DND-41 (cell line): ENCODE measurements around the gene CISD3.

Source experiments
- ATAC-seq: fragments of 200-7000 bp; cut with Tn5 transposase; 3 replicates; pipeline ENCODE4 v1.9.1; 2021; ENCODE audit warnings: low read depth; ENCODE audit not compliant: insufficient read depth
- DNase-seq: peaks from one replicate; pipeline ENCODE4 v3.0.0-alpha.2; 2020
- H2AFZ ChIP-seq: 2 replicates; pipeline ENCODE4 v1.6.0; 2012; ENCODE audit warnings: low read depth, low read length
- H3K27ac ChIP-seq: 2 replicates; pipeline ENCODE4 v1.5.1; 2012; ENCODE audit warnings: low read length, inconsistent platforms
- H3K27me3 ChIP-seq: fragments of 200-600 bp; sonication (generic); 2 replicates; pipeline ENCODE4 v1.6.0; 2012; ENCODE audit warnings: low read length, mild to moderate bottlenecking, inconsistent platforms; ENCODE audit not compliant: insufficient read depth, poor library complexity
- H3K36me3 ChIP-seq: 2 replicates; pipeline ENCODE4 v1.5.1; 2012; ENCODE audit warnings: low read length, inconsistent platforms; ENCODE audit not compliant: insufficient read depth
- H3K4me1 ChIP-seq: 2 replicates; pipeline ENCODE4 v1.5.1; 2012; ENCODE audit warnings: mild to moderate bottlenecking, low read length; ENCODE audit not compliant: insufficient read depth
- H3K4me2 ChIP-seq: 2 replicates; pipeline ENCODE4 v1.6.0; 2012; ENCODE audit warnings: mild to moderate bottlenecking, moderate library complexity, low read length, inconsistent platforms; ENCODE audit not compliant: insufficient read depth
- H3K4me3 ChIP-seq, 2 experiments: fragments of 200-600 bp in 1 of 2; shearing (Covaris generic) in 1 of 2; 2 replicates each; pipeline ENCODE4 v1.5.1; 2012 to 2016; ENCODE audit warnings: inconsistent platforms in 2 of 2, low read length in 2 of 2, mild to moderate bottlenecking in 2 of 2, low read depth in 1 of 2, moderate library complexity in 1 of 2
- H3K79me2 ChIP-seq: 2 replicates; pipeline ENCODE4 v1.6.0; 2012; ENCODE audit warnings: low read length, inconsistent platforms; ENCODE audit not compliant: insufficient read depth
- H3K9ac ChIP-seq: 2 replicates; pipeline ENCODE4 v1.6.0; 2012; ENCODE audit warnings: low read depth, mild to moderate bottlenecking, inconsistent platforms, low read length, moderate library complexity
- H3K9me3 ChIP-seq: 2 replicates; pipeline ENCODE4 v1.5.1; 2012; ENCODE audit warnings: low read length, moderate library complexity, mild to moderate bottlenecking, inconsistent platforms; ENCODE audit not compliant: insufficient read depth, severe bottlenecking
- H4K20me1 ChIP-seq: 2 replicates; pipeline ENCODE4 v1.6.0; 2012; ENCODE audit warnings: low read length; ENCODE audit not compliant: insufficient read depth
- EZH2 ChIP-seq: IDR thresholded peaks from 3 replicates; pipeline ENCODE4 v1.6.1; 2012; ENCODE audit warnings: borderline replicate concordance, low read depth, mild to moderate bottlenecking, moderate library complexity, low read length, inconsistent platforms; ENCODE audit not compliant: severe bottlenecking
- TF ChIP-seq, protein P1 (sequence below): IDR thresholded peaks from 2 replicates; pipeline ENCODE4 v1.5.1; 2012; ENCODE audit warnings: borderline replicate concordance, low read length, moderate library complexity, mild to moderate bottlenecking; ENCODE audit not compliant: poor library complexity, severe bottlenecking; ENCODE audit errors: extremely low read depth

CISD3 gene

DNA sequence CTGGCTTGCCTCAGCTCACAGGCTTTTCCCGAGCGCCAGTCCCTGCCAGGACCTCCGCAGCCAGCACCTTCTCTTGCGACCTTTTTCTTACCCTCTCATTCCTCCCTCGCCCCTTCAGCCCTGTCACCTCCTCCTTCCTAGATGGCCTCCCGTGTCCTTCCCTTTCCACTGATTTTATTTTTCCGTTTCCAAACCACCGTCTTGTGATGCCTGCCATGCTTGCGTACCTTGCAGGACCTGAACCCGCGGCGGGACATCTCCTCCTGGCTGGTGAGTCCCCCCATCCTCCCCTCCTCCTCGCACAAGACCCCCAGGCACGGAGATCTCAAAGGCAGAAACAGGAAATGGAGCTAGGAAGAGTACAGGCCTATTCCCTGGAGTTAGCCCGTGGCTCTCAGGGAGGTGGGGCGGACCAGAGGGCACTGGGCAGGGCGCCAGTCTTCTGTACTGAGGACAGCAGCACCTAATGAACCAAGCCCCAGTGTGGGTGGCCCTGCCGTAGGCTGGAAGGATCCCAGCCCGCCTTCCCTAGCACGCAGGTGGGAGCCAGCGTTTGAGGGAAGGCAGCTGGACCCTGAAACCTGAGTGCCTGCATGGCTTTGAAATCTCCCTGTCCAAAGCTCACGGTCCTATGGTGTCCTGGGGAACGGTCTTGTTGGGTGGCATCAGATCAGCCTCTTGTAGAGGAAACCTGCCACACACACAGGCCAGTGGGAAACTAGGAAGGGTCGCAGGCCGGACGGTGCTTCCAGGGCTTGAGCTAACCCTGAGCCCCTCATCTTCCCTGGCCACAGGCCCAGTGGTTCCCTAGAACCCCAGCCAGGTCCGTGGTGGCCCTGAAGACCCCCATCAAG lies 612 bp downstream of the CISD3 start:
- H2AFZ ChIP-seq = peak overlapping the region; percentile 74
- peak overlapping the region; percentile 50 to 87 for H3K4me3 ChIP-seq
- peak overlapping the region; percentile 82 for H3K27ac ChIP-seq

DNA sequence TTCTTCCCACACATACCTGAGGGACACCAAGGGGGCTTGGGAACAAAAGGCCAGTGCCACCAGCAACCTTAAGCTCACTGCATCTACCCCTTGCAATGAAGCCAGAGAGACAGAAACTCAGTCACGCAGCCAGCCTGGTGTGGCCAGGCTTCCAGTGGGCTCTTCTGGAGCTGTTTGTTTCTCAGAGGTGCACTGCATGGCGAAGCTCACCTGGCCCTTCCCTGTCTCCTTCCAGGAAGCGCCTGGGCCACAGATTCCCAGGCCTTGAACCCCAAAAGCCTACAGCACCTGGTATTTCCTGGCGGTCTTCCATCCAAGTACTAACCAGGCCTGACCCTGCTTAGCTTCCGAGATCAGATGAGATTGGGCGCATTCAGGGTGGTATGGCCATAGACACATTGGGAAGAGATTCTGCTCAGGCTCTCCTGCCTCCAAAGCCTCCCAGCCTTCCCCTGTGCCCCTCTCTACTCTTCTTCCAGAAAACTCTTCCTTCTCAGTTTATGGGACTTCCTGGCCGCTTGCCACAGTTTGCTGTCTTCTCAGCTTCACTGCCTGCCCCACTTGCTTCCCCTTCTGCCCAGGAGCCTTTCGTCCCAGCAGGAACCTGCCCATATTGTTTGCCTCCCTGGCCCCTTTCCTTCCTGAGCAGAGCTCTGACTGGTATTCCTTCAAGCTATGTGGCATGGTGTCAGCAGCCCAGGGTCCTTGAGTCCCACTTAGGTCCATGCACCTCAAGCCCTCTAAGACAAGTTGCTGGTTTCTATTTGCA lies 1.6 kb downstream of the CISD3 start:
- TF ChIP-seq, protein P1, sequence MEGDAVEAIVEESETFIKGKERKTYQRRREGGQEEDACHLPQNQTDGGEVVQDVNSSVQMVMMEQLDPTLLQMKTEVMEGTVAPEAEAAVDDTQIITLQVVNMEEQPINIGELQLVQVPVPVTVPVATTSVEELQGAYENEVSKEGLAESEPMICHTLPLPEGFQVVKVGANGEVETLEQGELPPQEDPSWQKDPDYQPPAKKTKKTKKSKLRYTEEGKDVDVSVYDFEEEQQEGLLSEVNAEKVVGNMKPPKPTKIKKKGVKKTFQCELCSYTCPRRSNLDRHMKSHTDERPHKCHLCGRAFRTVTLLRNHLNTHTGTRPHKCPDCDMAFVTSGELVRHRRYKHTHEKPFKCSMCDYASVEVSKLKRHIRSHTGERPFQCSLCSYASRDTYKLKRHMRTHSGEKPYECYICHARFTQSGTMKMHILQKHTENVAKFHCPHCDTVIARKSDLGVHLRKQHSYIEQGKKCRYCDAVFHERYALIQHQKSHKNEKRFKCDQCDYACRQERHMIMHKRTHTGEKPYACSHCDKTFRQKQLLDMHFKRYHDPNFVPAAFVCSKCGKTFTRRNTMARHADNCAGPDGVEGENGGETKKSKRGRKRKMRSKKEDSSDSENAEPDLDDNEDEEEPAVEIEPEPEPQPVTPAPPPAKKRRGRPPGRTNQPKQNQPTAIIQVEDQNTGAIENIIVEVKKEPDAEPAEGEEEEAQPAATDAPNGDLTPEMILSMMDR = no peak
- no peak for TF ChIP-seq EZH2
- DNase-seq = no peak
- H2AFZ ChIP-seq = no peak overlapping the region
- peak overlapping the region in 1 of 2 experiments; percentile 87; a peak in 3 of 4 replicates for H3K4me3 ChIP-seq
- H3K9ac ChIP-seq = peak overlapping the region; percentile 74
- peaks cover 69% of the 10 kb centered on the region for H3K4me1 ChIP-seq
- no peak for ATAC-seq
- H3K27ac ChIP-seq = peak overlapping the region; percentile 82
- H4K20me1 ChIP-seq = peaks cover 27% of the 10 kb centered on the region
- peaks cover 43% of the 10 kb centered on the region for H3K36me3 ChIP-seq
- H3K27me3 ChIP-seq = no peaks in the 10 kb centered on the region
- H3K79me2 ChIP-seq = peaks cover 40% of the 10 kb centered on the region
- no peaks in the 10 kb centered on the region for H3K9me3 ChIP-seq
- H3K4me2 ChIP-seq = peak overlapping the region; percentile 83

More for the DNA sequence above, 612 bp downstream of the CISD3 start:
- Histone ChIP-seq H3K79me2 (peaks cover 40% of the 10 kb centered on the region), H3K36me3 (peaks cover 38% of the 10 kb centered on the region), H3K9me3 (no peaks in the 10 kb centered on the region), H4K20me1 (peaks cover 27% of the 10 kb centered on the region), H3K9ac (peak overlapping the region; percentile 74), H3K27me3 (no peaks in the 10 kb centered on the region), H3K4me1 (peaks cover 79% of the 10 kb centered on the region), H3K4me2 (peak overlapping the region; percentile 83)
- DNase-seq (peak; percentile 60), ATAC-seq (peak; percentile 1; the same call in 1 of the 3 replicates)
- TF ChIP-seq, protein P1 = no peak
- TF ChIP-seq EZH2 = no peak

DNA sequence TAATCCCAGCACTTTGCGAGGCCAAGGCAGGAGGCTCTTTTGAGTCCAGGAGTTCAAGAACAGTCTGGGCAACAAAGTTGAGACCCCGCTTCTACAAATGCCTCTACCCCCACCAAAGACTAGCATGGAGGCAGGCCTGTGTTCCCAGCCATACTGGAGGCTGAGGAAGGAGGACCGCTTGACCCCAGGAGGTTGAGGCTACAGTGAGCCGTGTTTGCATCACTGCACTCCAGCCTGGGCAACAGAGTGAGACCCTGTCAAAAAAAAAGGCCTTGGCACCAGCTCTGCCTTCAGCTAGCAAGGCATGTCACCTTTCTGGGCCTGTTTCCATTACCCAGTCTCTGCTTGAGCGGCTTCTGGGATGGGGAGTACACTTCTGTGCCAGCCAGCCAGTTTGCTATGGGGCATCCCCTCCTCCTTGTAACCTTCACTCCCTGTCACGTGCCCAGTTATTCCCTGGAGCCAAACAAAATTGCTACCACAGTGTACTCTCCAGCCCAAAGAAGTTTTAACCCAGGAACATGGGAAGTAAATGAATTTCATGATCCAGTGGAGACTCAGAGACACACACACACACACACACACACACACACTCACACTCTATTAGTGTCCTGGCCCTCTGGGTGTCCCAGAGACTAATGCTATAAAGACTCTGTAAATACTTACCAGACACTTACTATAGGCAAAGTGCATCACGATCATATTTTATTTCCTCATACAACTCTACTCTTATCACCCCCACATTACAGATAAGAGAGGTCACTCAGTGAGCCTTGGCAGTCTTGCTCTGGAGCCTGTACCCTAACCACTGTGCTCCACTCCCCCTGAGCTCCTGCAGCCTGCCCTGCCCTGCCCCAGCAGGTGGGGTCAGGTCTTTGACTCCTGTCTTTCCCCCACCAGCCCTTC lies 2.5 kb downstream of the CISD3 start:
- no peak overlapping the region for H2AFZ ChIP-seq
- H3K9me3 ChIP-seq = no peaks in the 10 kb centered on the region
- DNase-seq (no peak), ATAC-seq (no peak)
- TF ChIP-seq, protein P1 = no peak
- no peak for TF ChIP-seq EZH2
- peaks cover 27% of the 10 kb centered on the region for H4K20me1 ChIP-seq
- peaks cover 40% of the 10 kb centered on the region for H3K79me2 ChIP-seq
- H3K9ac ChIP-seq = no peak overlapping the region
- H3K27me3 ChIP-seq = no peaks in the 10 kb centered on the region
- peaks cover 50% of the 10 kb centered on the region for H3K36me3 ChIP-seq
- H3K27ac ChIP-seq = peak overlapping the region; percentile 82
- peak overlapping the region in 1 of 2 experiments; percentile 87; a peak in 1 of 4 replicates for H3K4me3 ChIP-seq
- H3K4me2 ChIP-seq = peak overlapping the region; percentile 83
- peaks cover 60% of the 10 kb centered on the region for H3K4me1 ChIP-seq
